ENCODE measurements around the gene ZNF771. TPM values are rescaled to one million over a fixed set of nuclear protein-coding genes. Genes with fewer than 3 reads are reported as not detected.
"Not testable (repeated sequence)": the region's sequence is repeated elsewhere in the genome, so short reads cannot be mapped to it uniquely, and the experiment has no call there.

ZNF771 gene
- total RNA-seq, 1 experiment from 2014 or later = 19.0 TPM

DNA sequence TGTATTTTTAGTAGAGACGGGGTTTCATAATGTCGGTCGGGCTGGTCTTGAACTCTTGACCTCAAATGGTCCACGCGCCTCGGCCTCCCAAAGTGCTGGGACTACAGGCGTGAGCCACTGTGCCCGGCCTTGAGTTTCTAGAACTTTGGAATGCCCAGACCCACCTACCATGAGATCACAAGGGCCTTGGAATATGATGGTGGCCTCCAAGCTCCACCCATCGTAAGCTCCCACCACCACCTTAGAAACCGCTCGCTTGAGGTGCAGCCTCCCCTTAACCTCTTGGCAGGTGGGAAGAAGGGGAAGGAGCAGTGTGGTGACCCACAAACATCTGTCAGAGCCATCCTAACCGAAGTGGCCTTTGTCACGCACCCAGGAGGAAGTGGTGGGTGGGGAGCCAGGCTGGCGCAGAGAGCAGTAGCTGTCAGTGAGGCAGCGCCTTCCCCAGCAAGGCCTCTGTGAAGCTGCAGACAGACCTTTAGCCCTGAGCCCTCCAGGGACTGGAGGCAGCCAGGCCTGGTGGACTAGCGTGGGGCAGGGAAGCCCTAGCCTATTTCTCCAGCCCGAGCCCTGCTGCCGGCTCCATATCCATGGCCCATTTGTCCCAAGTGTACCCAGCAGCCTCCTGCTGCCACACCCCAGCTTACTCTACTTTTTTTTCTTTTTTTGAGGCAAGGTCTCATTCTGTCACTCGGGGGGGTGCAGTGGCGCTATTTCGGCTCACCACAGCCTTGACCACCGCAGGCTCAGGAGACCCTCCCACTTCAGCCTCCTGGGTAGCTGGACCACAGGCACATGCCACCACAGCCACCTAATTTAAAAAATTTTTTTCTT lies 51.4 kb downstream of the ZNF771 start:
- Histone ChIP-seq H3K36me3 (ENCODE audit: low read depth) (no peaks in the 10 kb centered on the region), H3K9me3 (ENCODE audit: insufficient read depth, low read depth) (no peaks in the 10 kb centered on the region), H3K27me3 (ENCODE audit: insufficient read depth, low read depth) (no peaks in the 10 kb centered on the region), H3K4me1 (replicated peaks; ENCODE audit: insufficient read depth) (no peaks in the 10 kb centered on the region), H3F3A (ENCODE audit: insufficient read depth, low read depth) (no peaks in the 10 kb centered on the region), H3K4me2 (no peak overlapping the region), H2AFZ (no peak overlapping the region), H4K20me1 (ENCODE audit: insufficient read depth) (no peaks in the 10 kb centered on the region), H3K9me2 (ENCODE audit: insufficient read depth) (no peaks in the 10 kb centered on the region), H3K27ac (no peak overlapping the region), H3K79me2 (ENCODE audit: low read depth) (no peaks in the 10 kb centered on the region), H3K4me3 (no peak overlapping the region)
- POLR2A ChIA-PET (ENCODE audit: unreplicated experiment) = interaction anchor here (0.6 kb wide), 2 partner anchors 23 to 113 kb away, joined by 4 to 8 read pairs; partner anchors contain the start of gene ZNF688
- intact Hi-C loops (cut with micrococcal nuclease; ENCODE audit: unreplicated experiment) = no loop called here
- CTCF ChIA-PET = no interaction called here
- DNase-seq = no peak
- TF ChIP-seq CTCF (conservative IDR thresholded peaks at IDR 0.05) = no peak
- TF ChIP-seq EZH2 (IDR thresholded peaks at IDR 0.05; ENCODE audit: low read depth) = no peak
- no TSS peak for BruUV-seq (replicated peaks)

GRCh38 chr16:30459456-30459855 lies 52.0 kb downstream of the ZNF771 start:
- no peaks in the 10 kb centered on the region for H3F3A ChIP-seq (ENCODE audit: insufficient read depth, low read depth)
- DNase-seq = no peak
- H2AFZ ChIP-seq = no peak overlapping the region
- no TSS peak for BruUV-seq (replicated peaks)
- no peak overlapping the region for H3K27ac ChIP-seq
- no peaks in the 10 kb centered on the region for H3K27me3 ChIP-seq (ENCODE audit: insufficient read depth, low read depth)
- no peaks in the 10 kb centered on the region for H3K9me3 ChIP-seq (ENCODE audit: insufficient read depth, low read depth)
- intact Hi-C loops (cut with micrococcal nuclease; ENCODE audit: unreplicated experiment) = no loop called here
- CTCF ChIA-PET = no interaction called here
- H4K20me1 ChIP-seq (ENCODE audit: insufficient read depth) = no peaks in the 10 kb centered on the region
- no peaks in the 10 kb centered on the region for H3K4me1 ChIP-seq (replicated peaks; ENCODE audit: insufficient read depth)
- H3K4me2 ChIP-seq = no peak overlapping the region
- no peaks in the 10 kb centered on the region for H3K36me3 ChIP-seq (ENCODE audit: low read depth)
- POLR2A ChIA-PET (ENCODE audit: unreplicated experiment) = interaction anchor here (0.6 kb wide), 1 partner anchor 112 kb away, joined by 4 read pairs; the partner anchor contains the start of gene ZNF688
- H3K79me2 ChIP-seq (ENCODE audit: low read depth) = no peaks in the 10 kb centered on the region
- no peaks in the 10 kb centered on the region for H3K9me2 ChIP-seq (ENCODE audit: insufficient read depth)
- TF ChIP-seq CTCF (conservative IDR thresholded peaks at IDR 0.05) (no peak), EZH2 (IDR thresholded peaks at IDR 0.05; ENCODE audit: low read depth) (no peak)
- H3K4me3 ChIP-seq = no peak overlapping the region

DNA sequence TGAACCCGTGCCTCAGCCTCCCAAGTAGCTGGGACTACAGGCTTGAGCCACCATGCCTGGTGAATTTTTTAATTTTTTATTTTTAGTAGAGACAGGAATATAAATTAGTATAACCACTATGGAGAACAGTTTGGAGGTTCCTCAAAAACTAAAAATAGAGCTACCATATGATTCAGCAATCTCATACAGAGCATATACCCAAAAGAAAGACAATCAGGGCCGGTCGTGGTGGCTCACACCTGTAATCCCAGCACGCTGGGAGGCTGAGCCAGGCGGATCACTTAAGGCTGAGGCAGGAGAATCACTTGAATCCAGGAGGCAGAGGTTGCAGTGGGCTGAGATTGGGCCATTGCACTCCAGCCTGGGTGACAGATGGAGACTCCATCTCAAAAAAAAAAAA lies 54.0 kb downstream of the ZNF771 start:
- POLR2A ChIA-PET (ENCODE audit: unreplicated experiment) = interaction anchor here (0.6 to 0.7 kb wide), 2 partner anchors 29 to 1437 kb away, joined by 3 to 14 read pairs; no protein-coding TSS in a partner anchor
- H3K4me2 ChIP-seq; H3K4me1 ChIP-seq (replicated peaks; ENCODE audit: insufficient read depth); H3K9me3 ChIP-seq (ENCODE audit: insufficient read depth, low read depth); H3K27ac ChIP-seq; H3K27me3 ChIP-seq (ENCODE audit: insufficient read depth, low read depth); H3K36me3 ChIP-seq (ENCODE audit: low read depth); BruUV-seq (replicated peaks); H2AFZ ChIP-seq; H3K79me2 ChIP-seq (ENCODE audit: low read depth); H3K9me2 ChIP-seq (ENCODE audit: insufficient read depth); intact Hi-C loops (cut with micrococcal nuclease; ENCODE audit: unreplicated experiment); H3K4me3 ChIP-seq; H3F3A ChIP-seq (ENCODE audit: insufficient read depth, low read depth); H4K20me1 ChIP-seq (ENCODE audit: insufficient read depth); DNase-seq; CTCF ChIA-PET: not testable (repeated sequence)

Measured in PC-9 (cell line).